H1 (cell line): ENCODE data around the gene DHDH. TPM values are rescaled to one million over a fixed set of nuclear protein-coding genes. Genes with fewer than 3 reads are reported as not detected.
A peak's percentile ranks its signal among the peaks of the same experiment; 100 is the strongest.

Experiments
- PHF8 ChIP-seq: fragments of 200-600 bp; sonication (generic); conservative IDR thresholded peaks from 2 replicates; pipeline ENCODE4 v1.7.1; 2012; ENCODE audit warnings: low read depth, mild to moderate bottlenecking, inconsistent platforms, low read length, moderate library complexity
- SIX5 ChIP-seq: IDR thresholded peaks from 2 replicates; pipeline ENCODE4 v1.6.1; 2011; ENCODE audit warnings: mild to moderate bottlenecking, low read depth, low read length
- polyA plus RNA-seq, 7 experiments: library from polyadenylated mRNA; depleted of rRNA in 3 of 7; stranded (reverse) in 5 of 7; unstranded in 2 of 7; fragments of >200 nt in 5 of 7; fragments of 200-250 nt in 2 of 7; gene quantifications; 1 replicate in 5 of 7; 2 replicates in 1 of 7; 4 replicates in 1 of 7; pipeline versions ENCODE4 v1.2.1 to v1.2.3, GENCODE V29; 2011 to 2013; ENCODE audit warnings: missing spikeins in 2 of 7, mixed read lengths in 2 of 7
- total RNA-seq: library from RNA; stranded (reverse); fragmentation: NEBNext Ultra II Directional; extraction: Animal tissue kit (Norgen Biotek cat#: 25700); gene quantifications from 2 replicates; pipeline ENCODE4 v1.2.1, GENCODE V29; 2021

The DHDH gene
- total and polyA plus RNA-seq, 2 of the 8 experiments (the other 6 are each of a cell fraction or from before 2014, with no cell fraction given): 2.2 to 2.8 TPM

DNA sequence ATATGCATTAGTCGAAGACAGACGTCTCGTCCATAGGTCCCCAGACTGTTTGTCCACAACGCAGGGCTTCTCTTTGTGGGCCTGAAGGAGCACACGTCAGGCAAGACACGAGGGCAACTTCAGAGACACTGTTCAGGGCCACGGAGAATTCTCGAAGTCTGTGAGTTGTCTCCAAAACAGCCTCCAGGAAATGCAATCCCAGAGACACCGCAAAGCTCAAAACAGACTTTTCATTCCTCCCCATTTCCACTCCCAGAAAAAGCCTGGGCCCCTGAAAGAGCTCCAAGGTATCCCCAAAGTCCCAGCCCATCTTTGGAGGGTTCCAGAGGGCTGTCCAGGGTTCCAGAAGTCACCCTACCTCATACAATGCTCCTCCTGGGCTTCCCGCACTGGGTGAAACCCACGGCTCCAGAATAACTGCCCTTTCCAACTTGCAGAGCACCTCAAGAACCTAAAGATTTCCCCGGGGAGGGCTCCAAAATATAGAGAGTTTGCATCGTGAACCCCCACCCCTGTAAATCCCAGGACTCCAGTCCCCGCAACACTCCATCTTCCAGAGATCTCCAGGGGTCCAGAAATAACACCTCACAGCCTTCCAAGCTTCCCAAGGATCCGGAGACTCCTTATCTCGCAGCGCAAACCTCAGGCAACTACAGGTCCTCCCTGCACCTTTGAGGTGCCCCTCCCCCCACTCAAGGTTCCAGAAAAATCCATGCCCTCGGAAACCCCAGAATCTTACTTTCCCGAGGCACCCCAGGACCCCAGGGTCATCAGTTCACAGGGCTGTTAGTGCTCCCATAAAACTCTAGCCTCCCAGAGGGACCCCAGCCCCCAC lies 30.9 kb downstream of the DHDH start (continued):
- TF ChIP-seq PHF8: 0 out of 2 replicates have a peak, but pooled peaks have one; percentile 10
- no peak for TF ChIP-seq SIX5
